AG04449 (cell line): ENCODE data around the gene MTG1.

ENCODE experiments used
- CTCF ChIA-PET: fragments of 350-600 bp; formaldehyde crosslinking; extraction: SDS; loops from one replicate; lab custom pipeline; 2021; ENCODE audit warnings: antibody characterized with exemption; lab: Yijun Ruan, JAX
- POLR2A ChIA-PET: fragments of 400-600, 350-600 bp; formaldehyde crosslinking; extraction: SDS; loops from one replicate; lab custom pipeline; 2020; ENCODE audit warnings: antibody characterized with exemption, inconsistent platforms; lab: Yijun Ruan, JAX
- DNase-seq: peaks from one replicate; pipeline ENCODE4 v3.0.0-alpha.2; 2010; ENCODE audit warnings: low read depth, low spot score
- H3K4me3 ChIP-seq: 2 replicates; pipeline ENCODE4 v1.5.1; 2011; ENCODE audit warnings: low read depth, mild to moderate bottlenecking, control low read depth, low read length
- CTCF ChIP-seq: IDR thresholded peaks from one replicate; pipeline ENCODE4 v1.5.1; 2011; ENCODE audit warnings: mild to moderate bottlenecking, moderate library complexity, low read length, control low read depth, inconsistent platforms; ENCODE audit not compliant: insufficient read depth; ENCODE audit errors: missing control alignments

Gene MTG1

GRCh38 chr10:133418289-133418993 is 24.5 kb downstream of the MTG1 start:
- no peak for TF ChIP-seq CTCF
- H3K4me3 ChIP-seq = no peak overlapping the region
- ChIA-PET CTCF (no interaction called here), POLR2A (no interaction called here)
- no peak for DNase-seq

GRCh38 chr10:133419211-133419950 is 25.4 kb downstream of the MTG1 start:
- no peak for TF ChIP-seq CTCF
- POLR2A ChIA-PET = no interaction called here
- CTCF ChIA-PET = interaction anchor here (2.0 kb wide), 1 partner anchor 9 kb away, joined by 6 read pairs; no protein-coding TSS in a partner anchor
- DNase-seq = no peak
- no peak overlapping the region for H3K4me3 ChIP-seq

- no peak for DNase-seq
- no peak for TF ChIP-seq CTCF
- no peak overlapping the region for H3K4me3 ChIP-seq
- POLR2A ChIA-PET = no interaction called here
- CTCF ChIA-PET = interaction anchor here (1.0 to 2.0 kb wide), 2 partner anchors 9 to 19 kb away, joined by 4 to 6 read pairs; no protein-coding TSS in a partner anchor
Measured at GRCh38 chr10:133420028-133420427, 26.1 kb downstream of the MTG1 start.

GRCh38 chr10:133420579-133420978 is 26.6 kb downstream of the MTG1 start:
- no peak for TF ChIP-seq CTCF
- no peak for DNase-seq
- ChIA-PET POLR2A (no interaction called here), CTCF (interaction anchor here (1.0 to 2.0 kb wide), 2 partner anchors 10 to 18 kb away, joined by 4 to 6 read pairs; no protein-coding TSS in a partner anchor)
- no peak overlapping the region for H3K4me3 ChIP-seq

- ChIA-PET POLR2A (no interaction called here), CTCF (interaction anchor here (0.9 to 2.0 kb wide), 4 partner anchors 11 to 92 kb away, joined by 3 to 6 read pairs (median 4); no protein-coding TSS in a partner anchor)
- no peak overlapping the region for H3K4me3 ChIP-seq
- no peak for DNase-seq
- no peak for TF ChIP-seq CTCF
Measured at GRCh38 chr10:133421336-133422222, 27.6 kb downstream of the MTG1 start.
